GM18909 (cell line): ENCODE results near the gene XYLT2.
A peak's percentile ranks its signal among the peaks of the same experiment; 100 is the strongest.
"Not testable (repeated sequence)": the region's sequence is repeated elsewhere in the genome, so short reads cannot be mapped to it uniquely, and the experiment has no call there.

Experiments
- ATAC-seq: cut with Tn5 transposase; IDR thresholded peaks from one replicate; pipeline ENCODE4 v1.9.1; 2021; ENCODE audit warnings: mild to moderate bottlenecking; ENCODE audit not compliant: unreplicated experiment, poor library complexity

The XYLT2 gene

GRCh38 chr17:50381920-50382319 is 36.0 kb downstream of the XYLT2 start:
- ATAC-seq: no peak

DNA sequence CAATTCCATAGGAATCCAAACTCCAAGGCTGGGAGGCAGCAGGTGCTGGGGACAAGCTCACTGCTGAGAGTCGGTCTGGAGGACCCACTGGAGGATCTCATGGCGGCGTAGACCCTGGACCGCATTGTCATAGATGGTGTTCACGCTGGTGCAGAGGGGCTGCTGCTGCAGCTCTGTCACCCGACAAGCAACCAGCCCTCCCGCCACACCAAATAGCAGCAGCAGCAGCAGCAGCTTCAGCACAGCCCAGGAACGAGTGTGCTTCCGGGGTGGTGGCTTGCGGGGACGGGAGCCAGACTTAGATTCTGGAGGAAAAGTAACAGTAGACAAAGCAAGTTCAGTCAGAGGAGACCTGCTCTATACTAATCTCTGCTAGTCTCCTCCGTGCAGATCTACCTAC is 37.0 kb downstream of the XYLT2 start:
- no peak for ATAC-seq

DNA sequence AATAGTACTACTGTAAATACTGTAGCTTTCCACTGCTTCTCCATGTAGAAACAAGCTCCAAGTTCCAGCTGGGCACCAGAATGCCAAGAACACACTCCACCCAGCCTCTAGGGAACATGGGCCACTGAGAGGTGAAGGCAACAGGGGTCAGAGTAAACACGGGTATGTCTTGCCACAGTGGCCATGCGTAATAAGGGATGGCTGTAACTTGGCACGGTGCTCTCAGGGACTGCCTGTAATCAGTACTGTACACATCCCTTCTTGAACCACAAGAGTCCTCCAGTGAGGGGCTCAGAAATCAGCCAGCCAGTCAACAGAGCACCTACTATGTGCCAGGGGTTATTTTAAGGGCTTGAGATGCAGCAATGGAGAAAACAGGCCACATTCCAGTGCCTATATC is 40.6 kb downstream of the XYLT2 start:
- no peak for ATAC-seq

DNA sequence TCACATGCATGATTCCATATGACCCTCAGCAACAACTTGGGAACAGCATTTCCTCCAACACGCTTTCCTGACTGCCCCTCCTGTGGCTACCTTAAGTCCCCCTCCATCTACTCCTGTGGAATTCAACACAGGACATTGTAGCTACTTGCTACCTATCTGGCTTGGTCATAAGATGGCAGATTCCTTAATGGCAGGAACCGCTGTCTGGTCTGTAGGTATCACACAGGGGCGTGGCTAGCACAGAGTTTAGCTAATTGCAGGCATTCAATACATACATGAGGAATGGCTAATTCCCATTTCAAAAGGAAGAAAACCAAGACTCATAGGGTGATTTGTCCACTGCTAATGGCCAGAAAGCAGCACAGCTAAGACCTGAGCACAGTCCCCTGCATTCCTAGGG is 42.8 kb downstream of the XYLT2 start:
- no peak for ATAC-seq

GRCh38 chr17:50389534-50389933 is 43.6 kb downstream of the XYLT2 start:
- no peak for ATAC-seq

DNA sequence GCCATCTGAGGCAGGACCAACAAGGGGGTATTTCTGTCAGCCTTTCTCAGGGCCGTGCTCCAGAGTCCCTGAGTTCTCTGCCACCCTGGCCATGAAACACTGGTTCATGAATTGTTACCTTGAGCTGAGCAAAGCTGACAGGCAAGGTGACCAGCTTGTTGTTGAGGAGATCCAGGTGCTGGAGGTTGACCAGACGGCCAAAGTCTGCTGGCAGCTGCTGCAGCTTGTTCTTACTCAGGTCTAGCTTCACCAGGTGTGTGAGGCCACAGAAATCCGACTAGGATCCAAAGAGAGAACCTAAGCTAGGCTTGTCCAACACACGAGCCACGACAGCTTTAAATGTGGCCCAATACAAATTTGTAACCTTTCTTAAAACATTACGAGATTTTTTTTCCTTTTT is 46.7 kb downstream of the XYLT2 start:
- no peak for ATAC-seq

- ATAC-seq: no peak
Observed at GRCh38 chr17:50393700-50394099, 47.8 kb downstream of the XYLT2 start.

GRCh38 chr17:50394711-50395110 is 48.8 kb downstream of the XYLT2 start:
- no peak for ATAC-seq

GRCh38 chr17:50396261-50397110 is 50.6 kb downstream of the XYLT2 start:
- no peak for ATAC-seq

GRCh38 chr17:50397111-50397918 is 51.4 kb downstream of the XYLT2 start, which contains the start of gene LRRC59:
LRRC59 (minus strand) TSS chr17:50397523; CDS start chr17:50397317, 206 bp downstream.
- ATAC-seq: peak; percentile 98

DNA sequence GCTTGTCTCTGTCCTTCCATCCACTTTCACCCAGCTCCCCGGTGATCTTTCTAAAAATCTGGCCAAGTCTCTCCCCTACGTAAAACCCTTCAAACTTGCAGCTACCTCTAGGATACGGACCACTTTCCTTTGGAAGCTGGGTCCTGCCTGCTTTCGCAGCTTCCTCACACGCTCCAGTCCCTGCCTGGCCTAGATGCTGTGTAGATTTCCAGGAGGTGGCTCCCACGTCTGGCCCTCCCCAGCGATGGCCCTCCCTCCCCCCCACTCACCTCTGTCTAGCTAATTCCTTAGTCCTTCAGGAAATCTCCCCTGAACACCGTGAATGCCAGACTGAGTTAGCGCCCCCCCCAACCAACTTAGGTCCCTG is 52.0 kb downstream of the XYLT2 start:
- ATAC-seq: no peak

GRCh38 chr17:50398672-50399071 is 52.7 kb downstream of the XYLT2 start:
- ATAC-seq: not testable (repeated sequence)

DNA sequence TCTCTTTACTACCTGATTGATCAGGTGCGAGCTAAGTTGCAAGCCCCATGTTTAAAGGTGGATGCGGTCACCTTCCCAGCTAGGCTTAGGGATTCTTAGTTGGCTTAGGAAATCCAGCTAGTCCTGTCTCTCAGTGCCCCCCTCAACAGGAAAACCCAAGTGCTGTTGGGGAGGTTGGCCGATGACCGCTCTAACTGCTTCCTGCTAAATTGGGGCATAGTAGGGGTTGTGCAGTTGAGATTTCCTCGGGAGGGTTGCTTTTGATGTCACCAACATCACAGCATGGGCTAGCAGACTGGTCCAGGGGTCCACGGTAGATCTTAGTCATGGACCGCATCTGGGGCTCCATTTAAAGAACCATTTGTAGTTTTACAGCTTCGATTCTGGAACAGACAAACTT is 53.7 kb downstream of the XYLT2 start:
- not testable (repeated sequence) for ATAC-seq

DNA sequence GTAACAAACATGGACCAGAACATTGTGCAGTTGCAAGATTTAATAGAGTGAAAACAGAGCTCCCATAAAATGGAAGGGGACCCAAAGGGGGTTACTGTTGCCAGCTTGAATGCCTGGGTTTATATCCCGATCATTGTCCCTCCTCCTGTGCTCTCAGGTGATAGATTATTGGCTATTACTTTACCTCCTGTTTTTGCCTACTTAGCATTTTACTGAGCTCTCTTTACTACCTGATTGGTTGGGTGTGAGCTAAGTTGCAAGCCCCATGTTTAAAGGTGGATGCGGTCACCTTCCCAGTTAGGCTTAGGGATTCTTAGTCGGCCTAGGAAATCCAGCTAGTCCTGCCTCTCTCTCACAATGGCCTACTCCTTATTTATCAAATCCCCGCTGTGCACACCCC is 59.4 kb downstream of the XYLT2 start:
- not testable (repeated sequence) for ATAC-seq

GRCh38 chr17:50406578-50406977 is 60.7 kb downstream of the XYLT2 start:
- ATAC-seq: no peak

DNA sequence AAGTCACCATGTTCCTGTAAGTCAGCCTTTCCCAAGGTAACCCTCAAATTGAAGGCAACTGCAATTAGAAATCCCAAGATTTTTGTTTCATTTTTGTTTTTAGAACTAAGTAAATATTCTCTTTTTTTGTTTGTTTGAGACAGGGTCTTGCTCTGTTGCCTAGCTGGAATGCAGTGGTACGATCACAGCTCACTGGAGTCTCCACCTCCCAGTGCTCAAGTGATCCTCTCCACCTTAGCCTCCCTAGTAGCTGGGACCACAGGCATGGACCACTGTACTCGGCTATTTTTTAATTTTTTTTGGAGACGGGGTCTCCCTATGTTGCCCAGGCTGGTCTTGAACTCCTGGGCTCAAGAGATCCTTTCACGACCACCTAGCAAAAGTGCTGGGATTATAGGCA is 62.0 kb downstream of the XYLT2 start:
- no peak for ATAC-seq
